NCI-H146 treated with DMSO at 0.1 percent for 48 hours (cell line): ENCODE measurements around the gene AKR1D1.
"Not testable (repeated sequence)": the region's sequence is repeated elsewhere in the genome, so short reads cannot be mapped to it uniquely, and the experiment has no call there.

Experiments used
- DNase-seq: peaks from one replicate; lab custom pipeline; 2025; ENCODE audit not compliant: unreplicated experiment; lab: John Stamatoyannopoulos, UW

AKR1D1 gene

DNA sequence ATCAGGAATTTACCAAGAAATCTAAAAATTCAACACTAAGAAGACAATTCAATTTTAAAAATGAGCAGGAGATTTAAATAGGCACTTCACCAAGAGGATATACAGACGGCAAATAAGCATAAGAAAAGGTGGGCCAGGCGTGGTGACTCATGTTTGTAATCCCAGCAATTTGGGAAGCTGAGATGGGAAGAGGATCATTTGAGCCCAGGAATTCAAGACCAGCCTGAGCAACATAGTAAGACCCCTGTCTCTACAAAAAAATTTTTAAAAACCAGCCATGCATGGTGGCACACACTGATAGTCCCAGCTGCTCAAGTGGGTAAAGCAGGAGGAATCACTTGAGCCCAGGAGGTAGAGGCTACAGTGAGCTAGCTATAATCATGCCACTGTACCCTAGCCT lies 3.5 kb upstream of the AKR1D1 start:
- DNase-seq: no peak

DNA sequence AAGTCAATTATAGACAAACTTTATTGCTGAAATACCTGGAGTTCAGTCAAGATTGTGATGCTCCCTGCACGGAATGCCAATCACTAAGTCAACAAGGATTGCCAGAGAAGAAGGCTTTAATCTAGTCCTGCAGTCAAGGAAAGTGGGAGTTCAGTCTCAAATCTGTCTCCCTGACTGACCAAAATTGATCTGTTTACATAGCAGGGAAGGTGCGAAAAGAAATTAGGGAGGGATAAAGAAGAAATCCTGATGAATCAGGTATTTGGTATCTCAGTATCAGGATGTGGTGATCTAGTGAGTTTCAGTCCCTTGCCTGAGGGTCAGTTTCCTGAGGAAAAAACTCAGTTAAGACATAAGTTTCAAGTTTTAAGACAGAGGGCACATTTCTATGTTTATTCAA lies 2.1 kb upstream of the AKR1D1 start:
- no peak for DNase-seq

DNA sequence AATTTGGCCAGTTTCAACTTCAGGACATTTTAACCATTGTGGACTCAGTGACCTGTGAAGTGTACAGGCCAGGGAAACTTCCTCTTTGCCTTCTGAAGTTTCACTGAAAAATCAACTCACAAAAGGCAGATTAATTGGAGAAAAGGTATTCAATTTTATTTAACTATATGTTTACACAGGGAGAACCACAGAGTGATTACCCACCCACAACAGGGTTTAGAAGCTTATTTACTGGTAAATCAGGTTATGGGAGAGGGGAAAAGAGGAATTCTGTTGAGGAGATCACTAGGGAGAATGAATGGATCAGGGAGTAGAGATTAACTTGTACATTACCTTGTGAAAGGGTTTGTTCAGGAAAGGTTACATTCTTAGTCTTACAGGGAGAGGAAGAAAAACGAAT lies 1.7 kb upstream of the AKR1D1 start:
- DNase-seq: no peak

DNA sequence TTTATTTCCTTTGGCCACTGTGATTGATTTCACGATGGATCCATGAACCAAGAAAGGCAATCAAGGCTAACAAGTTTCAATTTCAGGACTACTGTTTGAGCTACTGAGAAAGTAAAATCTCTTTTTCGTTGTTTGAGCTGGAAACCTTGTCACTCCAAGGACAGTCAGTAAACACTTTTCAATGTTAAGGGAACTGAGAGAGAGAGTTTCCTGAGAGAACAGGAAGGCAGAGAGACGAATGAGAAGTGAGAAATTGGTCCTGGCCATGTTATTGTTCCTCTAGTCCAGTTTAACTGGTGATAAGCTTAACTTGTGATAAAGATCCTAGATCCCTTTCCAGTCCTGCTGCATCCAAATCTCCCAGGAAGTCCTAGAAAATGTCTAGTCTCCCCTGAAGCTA lies 909 bp upstream of the AKR1D1 start:
- no peak for DNase-seq

DNA sequence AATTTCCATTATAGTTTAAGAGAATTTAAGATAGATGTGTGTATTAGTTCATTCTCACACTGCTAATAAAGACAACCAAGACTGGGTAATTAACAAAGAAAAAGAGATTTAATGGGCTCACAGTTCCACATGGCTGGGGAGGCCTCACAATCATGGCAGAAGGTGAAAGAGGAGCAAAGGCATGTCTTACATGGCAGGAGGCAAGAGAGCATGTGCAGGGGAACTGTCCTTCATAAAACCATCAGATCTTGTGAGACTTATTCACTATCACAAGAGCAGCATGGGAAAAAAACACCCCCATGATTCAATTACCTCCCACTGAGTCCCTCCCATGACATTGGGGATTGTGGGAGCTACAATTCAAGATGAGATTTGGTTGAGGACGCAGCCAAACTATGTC lies 473 bp upstream of the AKR1D1 start:
- DNase-seq: not testable (repeated sequence)

DNA sequence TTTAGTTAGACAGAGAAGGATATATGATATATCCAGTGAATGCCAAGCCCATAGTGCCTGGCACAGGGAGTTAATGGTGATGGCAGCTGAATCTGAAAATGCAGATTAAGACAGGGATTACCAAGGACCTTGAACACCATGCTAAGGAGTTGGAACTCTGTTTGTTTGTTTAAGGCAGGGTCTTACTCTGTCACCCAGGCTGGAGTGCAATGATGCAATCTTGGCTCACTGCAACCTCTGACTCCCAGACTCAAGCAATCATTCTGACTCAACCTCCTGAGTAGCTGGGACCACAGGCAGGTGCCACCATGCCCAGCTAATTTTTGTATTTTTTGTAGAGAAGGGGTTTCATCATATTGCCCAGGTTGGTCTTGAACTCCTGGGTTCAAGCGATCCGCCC lies 1.6 kb downstream of the AKR1D1 start:
- no peak for DNase-seq

DNA sequence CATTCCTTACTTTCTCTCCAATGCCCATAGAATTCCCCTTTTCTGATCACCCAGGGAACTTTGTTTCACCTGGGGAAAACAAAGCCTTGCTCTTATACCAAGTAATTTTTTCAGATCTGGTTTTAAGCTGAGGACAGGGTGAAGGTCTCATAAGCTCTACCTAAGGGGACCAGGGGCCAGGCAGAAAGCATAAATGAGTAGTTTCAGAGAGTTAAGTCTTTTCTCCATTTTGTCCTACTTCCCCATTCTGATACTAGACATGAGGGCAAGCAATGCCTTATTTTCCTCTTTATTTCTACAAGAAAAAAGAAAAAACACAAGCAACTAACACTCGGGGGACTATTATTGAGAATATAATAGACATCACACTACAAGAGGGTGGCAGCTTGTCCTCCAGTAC lies 2.9 kb downstream of the AKR1D1 start:
- no peak for DNase-seq

DNA sequence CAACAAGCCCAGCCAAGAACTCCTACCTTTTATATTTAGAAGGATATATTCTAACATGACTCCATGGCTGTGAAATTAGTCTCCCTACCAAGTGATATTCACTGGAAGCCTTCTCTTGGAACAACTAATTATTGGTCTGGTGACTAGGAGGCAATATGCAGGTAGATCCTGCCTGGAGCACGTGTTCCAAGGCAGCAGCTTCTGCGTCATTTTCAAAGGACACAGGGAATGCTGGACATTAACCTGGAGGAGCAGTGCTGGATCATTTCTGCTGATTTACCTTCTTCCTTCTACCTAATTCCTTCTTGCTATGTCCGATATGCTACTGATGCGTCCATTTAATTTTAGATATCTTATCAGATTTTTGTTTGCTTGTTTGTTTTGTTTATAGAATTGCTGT lies 5.6 kb downstream of the AKR1D1 start:
- DNase-seq: no peak

DNA sequence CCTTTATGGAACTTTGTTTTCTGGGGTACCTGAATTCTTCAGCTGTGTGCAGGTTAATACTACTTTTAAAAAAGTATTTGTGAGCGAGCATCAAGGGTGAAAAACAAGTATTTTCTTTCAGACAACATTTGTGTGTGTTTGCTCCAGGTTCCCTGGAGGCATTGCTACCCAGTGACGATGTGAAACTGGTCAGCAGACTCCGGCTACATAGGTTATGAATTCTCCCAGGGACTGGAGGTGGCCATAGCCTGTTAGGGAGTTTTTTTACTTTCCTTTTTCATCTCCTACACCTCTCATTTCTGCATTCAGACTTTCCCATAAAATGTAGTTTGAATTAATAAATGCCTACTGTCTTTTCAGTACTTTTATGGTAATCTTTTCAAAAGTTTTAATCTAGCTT lies 7.6 kb downstream of the AKR1D1 start:
- DNase-seq: no peak

DNA sequence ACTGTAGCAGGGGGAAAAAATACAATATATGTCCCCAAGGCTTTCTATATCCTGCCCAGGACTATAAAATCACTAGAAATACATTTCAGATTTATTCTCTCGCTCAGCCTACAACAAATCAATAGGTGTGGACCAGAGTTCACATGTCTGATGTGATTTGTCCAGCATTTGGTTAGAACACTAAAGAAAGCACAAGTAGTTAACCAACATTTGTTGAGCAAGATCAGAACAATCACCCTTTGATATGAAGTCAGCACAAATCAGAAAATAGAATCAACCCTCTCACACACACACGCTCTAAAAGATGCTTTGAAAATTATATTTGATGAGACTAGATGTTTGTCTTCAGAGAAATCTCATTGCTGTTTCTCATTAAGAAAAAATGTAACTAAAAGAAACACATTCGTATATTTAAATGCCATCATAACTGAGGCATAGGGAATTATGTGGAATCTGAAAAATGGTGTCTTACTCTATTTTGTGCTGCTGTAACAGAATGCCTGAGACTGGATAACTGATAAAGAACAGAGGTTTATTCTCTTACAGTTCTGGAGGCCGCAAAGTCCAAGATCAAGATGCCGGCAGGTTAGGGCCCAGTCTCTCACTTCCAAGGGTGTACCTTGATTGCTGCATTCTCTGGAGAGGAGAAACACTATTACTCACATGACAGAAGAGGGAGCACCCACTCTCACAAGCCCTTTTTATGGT lies 10.5 kb downstream of the AKR1D1 start:
- DNase-seq: no peak

DNA sequence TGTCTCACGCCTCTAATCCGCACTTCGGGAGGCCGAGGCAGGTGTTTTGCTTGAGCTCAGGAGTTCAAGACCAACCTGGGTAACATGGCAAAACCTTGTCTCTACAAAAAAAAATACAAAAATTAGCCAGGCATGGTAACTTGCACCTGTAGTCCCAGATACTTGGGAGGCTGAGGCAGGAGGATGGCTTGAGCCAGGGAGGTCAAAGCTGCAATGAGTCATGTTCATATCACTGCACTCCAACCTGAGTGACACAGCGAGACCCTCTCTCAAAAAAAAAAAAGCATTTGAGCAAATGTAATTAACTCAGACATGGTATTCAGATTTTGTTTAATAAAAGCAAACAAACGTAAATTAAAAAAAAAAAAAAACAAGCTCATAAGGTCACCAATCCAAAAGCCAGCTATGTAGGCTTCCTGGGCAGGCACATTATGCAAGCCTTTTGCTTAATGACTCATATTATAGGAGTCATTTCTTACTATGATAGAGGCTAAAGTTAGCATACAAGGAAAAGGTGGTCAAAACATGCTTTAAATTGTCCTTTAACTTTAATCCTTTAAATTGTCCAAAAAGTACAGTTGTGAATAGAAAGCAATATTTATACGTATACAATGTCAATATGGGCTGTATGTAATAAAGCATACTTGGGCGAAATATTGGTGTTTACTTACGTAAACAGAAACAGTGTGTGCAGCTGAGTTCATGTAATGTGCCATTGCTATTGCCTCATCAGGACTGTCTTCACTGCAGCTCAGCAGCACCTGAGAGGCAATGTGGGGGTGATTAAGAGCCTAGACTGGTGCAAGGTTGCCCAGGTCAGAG lies 13.0 kb downstream of the AKR1D1 start:
- no peak for DNase-seq

DNA sequence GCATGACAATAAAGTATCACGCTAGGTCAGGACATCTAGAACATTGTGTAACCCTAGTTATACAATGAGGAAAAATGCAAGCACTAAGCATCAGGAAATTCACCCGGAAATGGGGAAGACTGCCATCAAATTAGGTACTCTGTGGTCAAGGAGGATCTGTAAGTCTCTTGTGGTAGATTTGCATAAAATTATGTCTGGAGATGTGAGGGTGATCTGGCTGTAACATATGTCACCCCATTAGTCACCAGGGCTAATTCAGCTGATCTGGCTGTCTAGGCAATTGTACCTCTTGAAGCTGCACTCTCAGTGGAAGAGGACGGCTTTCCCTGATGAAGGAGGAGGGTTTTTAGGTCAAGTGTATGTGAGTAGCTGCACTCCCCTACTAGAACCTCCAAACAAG lies 14.8 kb downstream of the AKR1D1 start:
- no peak for DNase-seq

DNA sequence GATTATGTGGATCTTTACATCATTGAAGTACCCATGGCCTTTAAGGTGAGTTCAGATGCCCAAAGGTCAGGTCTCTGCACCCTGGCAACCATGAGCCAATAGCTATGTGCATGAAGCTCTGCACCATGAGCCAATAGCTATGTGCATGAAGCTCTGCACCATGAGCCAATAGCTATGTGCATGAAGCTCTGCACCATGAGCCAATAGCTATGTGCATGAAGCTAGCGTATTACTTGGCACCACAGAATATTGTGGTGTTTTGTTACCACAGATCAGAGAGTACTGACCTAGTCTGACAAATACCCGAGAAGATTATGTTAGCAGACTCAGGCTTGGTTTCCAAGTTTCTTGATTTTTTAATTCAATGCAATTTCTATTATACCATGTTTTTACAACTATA lies 15.6 kb downstream of the AKR1D1 start:
- DNase-seq: not testable (repeated sequence)

DNA sequence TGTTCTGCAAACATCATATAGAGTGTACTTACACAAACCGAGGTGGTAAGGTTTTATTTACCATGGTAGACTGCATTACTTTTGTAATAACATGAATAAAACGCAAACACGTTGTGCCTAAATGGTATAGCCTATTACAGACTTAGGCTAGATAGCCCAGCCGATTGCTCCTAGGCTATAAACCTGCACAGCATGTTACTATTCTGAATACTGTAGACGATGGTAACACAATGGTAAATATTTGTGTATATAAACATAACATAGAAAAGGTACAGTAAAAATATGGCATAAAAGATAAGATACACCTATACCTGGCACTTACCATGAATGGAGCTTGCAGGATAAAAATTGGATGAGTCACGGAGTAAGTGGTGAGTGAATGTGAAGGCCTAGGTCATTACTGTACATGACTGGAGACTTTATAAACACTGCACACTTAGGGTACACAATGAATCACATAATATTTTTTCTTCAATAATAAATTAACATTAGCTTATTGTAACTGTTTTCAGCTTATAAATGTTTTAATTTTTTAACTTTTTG lies 16.3 kb downstream of the AKR1D1 start:
- no peak for DNase-seq

DNA sequence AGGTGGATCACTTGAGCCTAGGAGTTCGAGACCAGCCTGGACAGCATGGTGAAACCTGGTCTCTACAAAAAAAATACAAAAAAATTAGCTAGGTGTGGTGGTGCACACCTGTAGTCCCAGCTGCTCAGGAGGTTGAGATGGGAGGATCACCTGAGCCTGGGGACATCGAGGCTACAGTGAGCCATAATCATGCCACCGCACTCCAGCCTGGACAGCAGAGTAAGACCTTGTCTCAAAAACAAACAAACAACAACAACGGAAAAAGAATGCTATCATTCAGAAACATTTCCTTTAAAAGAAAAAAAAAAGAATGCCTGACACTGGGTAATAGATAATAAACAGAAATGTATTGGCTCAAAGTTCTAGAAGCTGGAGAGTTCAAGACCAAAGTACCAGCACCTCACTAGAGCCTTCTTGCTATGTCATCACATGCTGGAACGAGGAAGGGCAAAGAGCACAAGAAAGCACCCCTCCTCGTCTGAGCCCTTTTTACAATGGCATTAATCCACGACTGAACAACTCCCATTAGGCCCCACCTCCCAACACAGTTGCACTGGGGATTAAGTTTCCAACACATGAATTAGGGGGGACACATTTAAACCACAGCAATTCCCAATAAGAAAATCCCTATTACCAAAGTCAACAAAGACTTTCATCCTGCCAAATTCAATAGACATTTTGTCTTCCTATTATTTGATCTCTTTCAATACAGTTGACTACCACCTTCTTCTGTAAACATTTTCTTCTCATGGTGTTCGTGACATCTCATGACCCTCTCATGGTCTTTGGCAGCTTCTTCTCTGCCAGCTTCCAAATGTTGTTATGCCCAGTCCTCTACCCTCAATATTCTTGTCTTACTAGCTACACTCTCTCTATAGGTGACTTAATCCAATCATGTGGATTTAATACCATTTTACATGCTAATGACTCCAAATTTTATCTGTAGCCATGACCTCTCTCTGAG lies 20.0 kb downstream of the AKR1D1 start:
- no peak for DNase-seq

DNA sequence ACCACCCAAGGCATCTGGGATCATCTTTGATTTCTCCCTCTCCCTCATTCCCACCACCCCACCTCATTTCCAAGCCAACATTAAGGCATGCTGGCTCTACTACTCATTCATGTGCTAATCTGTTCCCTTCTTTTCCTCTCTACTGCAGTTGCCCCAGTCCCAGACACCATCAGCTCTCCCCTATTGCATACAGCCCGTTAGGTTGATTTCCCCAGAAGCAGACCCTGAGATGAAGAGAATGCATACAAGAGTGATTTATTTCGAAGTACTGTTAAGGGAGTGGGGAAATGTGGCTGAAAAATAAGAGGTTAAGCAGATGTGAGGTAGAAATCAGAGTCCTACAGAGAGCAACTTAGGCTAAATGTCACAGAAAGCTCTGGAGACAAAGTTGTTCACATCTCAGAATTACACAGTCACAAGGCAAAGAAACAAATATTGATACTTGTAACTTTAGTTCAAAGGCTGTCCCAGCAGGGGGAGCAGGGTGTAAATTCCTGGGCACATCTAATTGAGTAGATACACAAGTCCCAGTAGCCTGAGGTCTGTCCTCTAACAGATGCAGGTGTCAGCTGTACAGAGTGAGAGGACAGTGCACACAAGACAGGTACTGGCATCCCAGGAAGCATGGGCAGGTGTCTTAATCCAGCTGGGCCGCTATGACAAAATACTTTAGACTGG lies 20.9 kb downstream of the AKR1D1 start:
- peak; percentile 3 for DNase-seq

DNA sequence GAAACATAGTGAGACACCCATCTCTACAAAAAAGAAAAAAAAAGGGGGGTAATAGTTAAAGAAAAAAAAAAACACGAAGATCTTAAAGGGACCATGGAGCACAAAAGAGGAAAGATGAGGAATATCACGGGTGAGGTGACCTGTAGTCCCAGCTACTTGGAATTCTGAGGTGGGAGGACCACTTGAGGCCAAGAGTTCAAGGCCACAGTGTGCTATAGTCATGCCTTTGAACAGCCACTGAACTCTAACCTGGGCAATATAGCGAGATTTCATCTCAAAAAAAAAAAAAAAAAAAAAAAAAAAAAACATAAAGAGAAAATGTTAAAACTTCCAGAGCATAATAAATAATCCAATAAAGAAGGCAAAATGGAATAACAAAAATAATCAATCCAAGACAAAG lies 23.6 kb downstream of the AKR1D1 start:
- DNase-seq: no peak

DNA sequence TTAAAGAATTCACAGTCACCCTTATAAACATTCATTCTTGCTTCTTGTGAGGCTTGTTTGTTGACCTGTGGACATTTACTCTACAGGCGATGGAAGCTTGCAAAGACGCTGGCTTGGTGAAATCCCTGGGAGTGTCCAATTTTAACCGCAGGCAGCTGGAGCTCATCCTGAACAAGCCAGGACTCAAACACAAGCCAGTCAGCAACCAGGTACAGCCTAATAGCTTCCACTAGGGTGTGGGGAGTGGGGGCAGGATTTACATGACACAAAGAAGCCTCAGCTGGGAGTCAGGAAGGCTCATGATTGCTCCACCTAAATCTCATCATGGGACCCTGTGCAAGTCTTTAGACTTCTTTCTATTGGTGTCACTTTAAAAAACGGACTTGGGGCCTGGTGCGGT lies 29.0 kb downstream of the AKR1D1 start:
- DNase-seq: no peak

DNA sequence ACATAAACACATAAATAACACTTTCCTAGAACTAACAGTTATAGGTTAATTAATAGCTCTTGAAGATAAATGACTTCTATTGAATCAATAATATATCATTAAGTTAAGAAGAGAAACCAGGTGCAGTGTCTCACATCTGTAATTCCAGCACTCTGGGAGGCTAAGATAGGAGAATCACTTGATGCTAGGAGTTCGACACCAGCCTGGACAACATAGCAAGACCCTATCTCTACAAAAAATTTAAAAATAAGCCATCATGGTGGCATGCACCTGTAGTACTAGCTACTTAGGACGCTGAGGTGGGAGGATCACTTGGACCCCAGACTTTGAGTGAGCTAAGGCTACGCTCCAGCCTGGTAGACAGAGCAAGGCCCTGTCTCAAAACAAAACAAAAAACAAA lies 38.8 kb downstream of the AKR1D1 start:
- DNase-seq: no peak

DNA sequence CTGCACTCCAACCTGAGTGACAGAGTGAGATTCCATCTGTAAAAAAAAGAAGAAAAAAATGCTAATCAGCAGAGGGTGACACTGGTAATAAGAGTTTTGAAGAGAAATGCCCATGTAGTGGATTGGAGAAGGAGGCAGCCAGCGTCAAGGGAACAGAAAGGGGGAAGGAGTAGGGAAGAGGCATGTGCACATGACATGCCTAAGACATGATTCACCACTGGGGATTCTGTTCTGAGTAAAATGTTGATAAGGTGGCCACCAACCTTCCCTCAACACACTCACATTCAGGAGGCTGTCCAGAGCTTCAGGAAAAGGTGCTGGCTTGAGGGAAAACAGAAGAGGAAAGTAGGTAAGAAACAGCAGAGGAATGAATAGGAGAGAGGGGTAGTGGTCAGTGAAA lies 39.9 kb downstream of the AKR1D1 start:
- no peak for DNase-seq

DNA sequence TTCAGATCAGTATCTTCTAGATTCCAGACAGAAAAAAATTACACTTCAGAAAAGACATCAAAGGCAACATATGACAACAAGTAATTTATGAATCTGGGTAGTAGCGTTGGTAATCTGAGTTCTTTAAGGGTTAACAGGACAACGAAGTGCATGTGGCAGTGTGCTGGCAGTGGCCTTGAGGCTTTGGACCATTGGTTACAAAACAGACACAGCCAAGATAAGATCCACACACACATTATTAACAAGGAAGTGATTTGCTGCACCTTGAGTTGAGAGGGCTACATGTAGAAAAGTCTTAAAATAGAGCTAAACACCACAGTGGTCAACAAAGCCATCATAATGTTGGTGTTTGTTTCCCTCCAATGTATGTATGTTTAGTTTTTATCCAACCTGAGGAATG lies 40.6 kb downstream of the AKR1D1 start:
- DNase-seq: no peak
